HCT116 (cell line): ENCODE data around the gene MAB21L3.

Experiments
- EZH2phosphoT487 ChIP-seq: fragments of 200-600 bp; IDR thresholded peaks from 2 replicates; pipeline ENCODE4 v1.6.1; 2018; ENCODE audit warnings: antibody characterized with exemption, borderline replicate concordance
- TF ChIP-seq, protein P1 (sequence below), 3 experiments: fragments of 200-600 bp in 1 of 3; sonication (generic) in 1 of 3; IDR thresholded peaks in 2 of 3; conservative IDR thresholded peaks in 1 of 3; 2 replicates each; pipeline ENCODE4 v1.5.1; 2012 to 2017; ENCODE audit warnings: low read depth in 2 of 3, low read length in 2 of 3, antibody characterized with exemption in 1 of 3, borderline replicate concordance in 1 of 3, control low read depth in 1 of 3, mild to moderate bottlenecking in 1 of 3, mixed read lengths in 1 of 3, mixed run types in 1 of 3, moderate library complexity in 1 of 3; ENCODE audit not compliant: insufficient read depth in 1 of 3
- TF ChIP-seq, protein P2 (sequence below): IDR thresholded peaks from 2 replicates; pipeline ENCODE4 v1.6.1; 2012
- TF ChIP-seq, protein P3 (sequence below): IDR thresholded peaks from 2 replicates; pipeline ENCODE4 v1.6.1; 2012; ENCODE audit warnings: low read depth

DNA sequence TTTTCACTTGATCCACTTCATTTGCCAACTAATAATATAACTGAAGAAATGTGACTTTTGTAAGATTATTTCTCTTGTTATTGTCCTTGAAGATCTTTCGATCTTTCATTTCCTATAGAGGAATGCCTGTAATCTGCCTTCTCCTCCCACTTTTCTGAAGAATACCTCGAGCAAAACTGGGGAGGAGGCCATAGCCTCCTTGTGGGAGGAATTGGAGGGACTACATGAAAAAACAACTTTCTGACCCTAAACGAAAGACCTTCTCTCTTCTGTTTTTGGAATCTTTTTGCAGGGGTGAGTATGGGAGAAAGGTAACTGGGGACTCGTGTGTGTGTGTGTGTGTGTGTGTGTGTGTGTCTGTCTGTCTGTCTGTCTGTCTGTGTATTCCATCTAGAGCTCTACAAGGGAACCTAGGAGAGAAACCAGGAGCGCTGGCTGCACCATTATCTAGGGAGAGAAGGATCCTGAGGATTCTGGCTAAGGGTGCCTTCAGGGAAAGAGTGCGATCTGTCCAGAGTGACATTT is 32.4 kb upstream of the MAB21L3 start:
- TF ChIP-seq, protein P1, sequence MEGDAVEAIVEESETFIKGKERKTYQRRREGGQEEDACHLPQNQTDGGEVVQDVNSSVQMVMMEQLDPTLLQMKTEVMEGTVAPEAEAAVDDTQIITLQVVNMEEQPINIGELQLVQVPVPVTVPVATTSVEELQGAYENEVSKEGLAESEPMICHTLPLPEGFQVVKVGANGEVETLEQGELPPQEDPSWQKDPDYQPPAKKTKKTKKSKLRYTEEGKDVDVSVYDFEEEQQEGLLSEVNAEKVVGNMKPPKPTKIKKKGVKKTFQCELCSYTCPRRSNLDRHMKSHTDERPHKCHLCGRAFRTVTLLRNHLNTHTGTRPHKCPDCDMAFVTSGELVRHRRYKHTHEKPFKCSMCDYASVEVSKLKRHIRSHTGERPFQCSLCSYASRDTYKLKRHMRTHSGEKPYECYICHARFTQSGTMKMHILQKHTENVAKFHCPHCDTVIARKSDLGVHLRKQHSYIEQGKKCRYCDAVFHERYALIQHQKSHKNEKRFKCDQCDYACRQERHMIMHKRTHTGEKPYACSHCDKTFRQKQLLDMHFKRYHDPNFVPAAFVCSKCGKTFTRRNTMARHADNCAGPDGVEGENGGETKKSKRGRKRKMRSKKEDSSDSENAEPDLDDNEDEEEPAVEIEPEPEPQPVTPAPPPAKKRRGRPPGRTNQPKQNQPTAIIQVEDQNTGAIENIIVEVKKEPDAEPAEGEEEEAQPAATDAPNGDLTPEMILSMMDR (IDR thresholded peaks at IDR 0.05 in 2 of 3, conservative IDR thresholded peaks at IDR 0.05 in 1 of 3; ENCODE audit: borderline replicate concordance in 1 of 3, insufficient read depth in 1 of 3, low read depth in 2 of 3, low read length in 2 of 3): peak in 1 of 3 experiments; percentile 20; a peak in 2 of 6 replicates
- TF ChIP-seq, protein P2, sequence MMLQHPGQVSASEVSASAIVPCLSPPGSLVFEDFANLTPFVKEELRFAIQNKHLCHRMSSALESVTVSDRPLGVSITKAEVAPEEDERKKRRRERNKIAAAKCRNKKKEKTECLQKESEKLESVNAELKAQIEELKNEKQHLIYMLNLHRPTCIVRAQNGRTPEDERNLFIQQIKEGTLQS: no peak
- no peak for TF ChIP-seq EZH2phosphoT487
- TF ChIP-seq, protein P3, sequence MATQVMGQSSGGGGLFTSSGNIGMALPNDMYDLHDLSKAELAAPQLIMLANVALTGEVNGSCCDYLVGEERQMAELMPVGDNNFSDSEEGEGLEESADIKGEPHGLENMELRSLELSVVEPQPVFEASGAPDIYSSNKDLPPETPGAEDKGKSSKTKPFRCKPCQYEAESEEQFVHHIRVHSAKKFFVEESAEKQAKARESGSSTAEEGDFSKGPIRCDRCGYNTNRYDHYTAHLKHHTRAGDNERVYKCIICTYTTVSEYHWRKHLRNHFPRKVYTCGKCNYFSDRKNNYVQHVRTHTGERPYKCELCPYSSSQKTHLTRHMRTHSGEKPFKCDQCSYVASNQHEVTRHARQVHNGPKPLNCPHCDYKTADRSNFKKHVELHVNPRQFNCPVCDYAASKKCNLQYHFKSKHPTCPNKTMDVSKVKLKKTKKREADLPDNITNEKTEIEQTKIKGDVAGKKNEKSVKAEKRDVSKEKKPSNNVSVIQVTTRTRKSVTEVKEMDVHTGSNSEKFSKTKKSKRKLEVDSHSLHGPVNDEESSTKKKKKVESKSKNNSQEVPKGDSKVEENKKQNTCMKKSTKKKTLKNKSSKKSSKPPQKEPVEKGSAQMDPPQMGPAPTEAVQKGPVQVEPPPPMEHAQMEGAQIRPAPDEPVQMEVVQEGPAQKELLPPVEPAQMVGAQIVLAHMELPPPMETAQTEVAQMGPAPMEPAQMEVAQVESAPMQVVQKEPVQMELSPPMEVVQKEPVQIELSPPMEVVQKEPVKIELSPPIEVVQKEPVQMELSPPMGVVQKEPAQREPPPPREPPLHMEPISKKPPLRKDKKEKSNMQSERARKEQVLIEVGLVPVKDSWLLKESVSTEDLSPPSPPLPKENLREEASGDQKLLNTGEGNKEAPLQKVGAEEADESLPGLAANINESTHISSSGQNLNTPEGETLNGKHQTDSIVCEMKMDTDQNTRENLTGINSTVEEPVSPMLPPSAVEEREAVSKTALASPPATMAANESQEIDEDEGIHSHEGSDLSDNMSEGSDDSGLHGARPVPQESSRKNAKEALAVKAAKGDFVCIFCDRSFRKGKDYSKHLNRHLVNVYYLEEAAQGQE: no peak
